ENCODE results near the gene FPR1. TPM values are rescaled to one million over a fixed set of nuclear protein-coding genes. Genes with fewer than 3 reads are reported as not detected.
A peak's percentile ranks its signal among the peaks of the same experiment; 100 is the strongest.

The FPR1 gene
- 1 to 10 TPM in 4 of 6 donors, under 1 TPM in 2; 0.37 to 6.8 (median 2.4) TPM for total RNA-seq
- polyA plus RNA-seq, result under 1 TPM; 0.57 to 0.73 TPM

- 21 to 29% methylated on average over 2 of the region's 2 CpGs for WGBS, 2 donors
- no peaks in the 10 kb centered on the region for H3K9me3 ChIP-seq
- DNase-seq (peak in 1 of 6 donors; percentile 32), FAIRE-seq (no peak), ATAC-seq (peak in 2 of 4 donors; percentile 63 to 83)
- peak within 1 kb of the TSS in 1 of 4 donors; percentile 19 for H3K27ac ChIP-seq
- intact Hi-C loops (cut with DNase I), result no loop called here
- H3K36me3 ChIP-seq, result no peaks in the 10 kb centered on the region
- TF ChIP-seq, protein P1, sequence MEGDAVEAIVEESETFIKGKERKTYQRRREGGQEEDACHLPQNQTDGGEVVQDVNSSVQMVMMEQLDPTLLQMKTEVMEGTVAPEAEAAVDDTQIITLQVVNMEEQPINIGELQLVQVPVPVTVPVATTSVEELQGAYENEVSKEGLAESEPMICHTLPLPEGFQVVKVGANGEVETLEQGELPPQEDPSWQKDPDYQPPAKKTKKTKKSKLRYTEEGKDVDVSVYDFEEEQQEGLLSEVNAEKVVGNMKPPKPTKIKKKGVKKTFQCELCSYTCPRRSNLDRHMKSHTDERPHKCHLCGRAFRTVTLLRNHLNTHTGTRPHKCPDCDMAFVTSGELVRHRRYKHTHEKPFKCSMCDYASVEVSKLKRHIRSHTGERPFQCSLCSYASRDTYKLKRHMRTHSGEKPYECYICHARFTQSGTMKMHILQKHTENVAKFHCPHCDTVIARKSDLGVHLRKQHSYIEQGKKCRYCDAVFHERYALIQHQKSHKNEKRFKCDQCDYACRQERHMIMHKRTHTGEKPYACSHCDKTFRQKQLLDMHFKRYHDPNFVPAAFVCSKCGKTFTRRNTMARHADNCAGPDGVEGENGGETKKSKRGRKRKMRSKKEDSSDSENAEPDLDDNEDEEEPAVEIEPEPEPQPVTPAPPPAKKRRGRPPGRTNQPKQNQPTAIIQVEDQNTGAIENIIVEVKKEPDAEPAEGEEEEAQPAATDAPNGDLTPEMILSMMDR (IDR thresholded peaks at IDR 0.05), result no peak
- no peaks in the 10 kb centered on the region for H3K27me3 ChIP-seq
- H3K4me1 ChIP-seq, result no peaks in the 10 kb centered on the region
- peak within 1 kb of the TSS in 1 of 4 donors; percentile 7 for H3K4me3 ChIP-seq
These were observed at the start of gene FPR1 for GRCh38 chr19:51751655-51752054. Gene FPR1 (minus strand): TSS chr19:51751878. CDS start chr19:51746994, 4,884 bp downstream.

DNA sequence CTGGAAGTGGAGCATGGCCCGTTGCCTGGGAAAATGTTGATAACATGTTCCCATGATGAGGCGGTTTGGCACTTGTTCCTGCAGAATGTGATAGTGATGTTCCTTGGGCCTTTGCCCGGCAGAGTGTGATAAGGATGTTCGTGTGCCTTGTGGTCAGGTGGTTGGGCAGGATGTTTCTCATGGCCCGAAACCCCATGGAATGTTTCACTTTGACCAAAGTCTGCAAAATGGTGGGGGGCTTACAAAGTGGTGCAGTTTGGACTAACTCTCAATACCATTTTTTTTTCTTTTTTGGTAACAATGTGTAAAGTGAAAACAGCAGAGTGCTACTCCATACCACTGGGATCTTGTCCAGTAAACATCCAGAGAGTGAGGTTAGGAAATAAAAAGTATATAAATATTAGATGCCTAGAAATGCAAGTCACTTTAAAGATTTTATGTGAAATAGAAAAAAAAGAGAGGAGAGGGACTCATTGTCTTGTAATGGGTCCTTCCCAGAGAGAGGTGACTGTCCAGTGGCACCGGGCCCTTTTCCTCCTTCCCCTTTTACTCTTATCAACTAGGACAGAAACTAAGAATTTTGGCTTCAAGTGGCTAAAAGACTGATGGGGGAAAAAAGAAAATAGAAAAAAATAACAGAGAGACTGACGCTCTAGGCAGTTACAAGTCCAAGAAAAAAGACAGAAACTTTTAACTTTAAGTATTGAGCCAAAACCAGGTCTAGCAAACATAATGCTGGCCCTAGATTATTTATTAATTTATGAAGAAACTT lies 49.0 kb upstream of the FPR1 start:
- Histone ChIP-seq H3K27ac (peak overlapping the region in 1 of 4 donors; percentile 19), H3K4me3 (no peak overlapping the region), H3K9me3 (no peaks in the 10 kb centered on the region), H3K27me3 (no peaks in the 10 kb centered on the region), H3K36me3 (no peaks in the 10 kb centered on the region), H3K4me1 (no peaks in the 10 kb centered on the region)
- WGBS, 2 donors, result 39 to 59% methylated on average over 7 of the region's 7 CpGs
- intact Hi-C loops (cut with DNase I), result no loop called here
- peak in 1 of 6 donors; percentile 23 for DNase-seq
- peak in 1 of 4 donors; percentile 24 for ATAC-seq
- TF ChIP-seq, protein P1 (IDR thresholded peaks at IDR 0.05), result no peak
- FAIRE-seq, result no peak

- H3K36me3 ChIP-seq, result no peaks in the 10 kb centered on the region
- no peak overlapping the region for H3K4me3 ChIP-seq
- peak in 2 of 4 donors; percentile 11 to 22 for ATAC-seq
- FAIRE-seq, result no peak
- WGBS, 2 donors, result 77 to 83% methylated on average over 13 of the region's 13 CpGs
- no peaks in the 10 kb centered on the region for H3K9me3 ChIP-seq
- no peaks in the 10 kb centered on the region for H3K4me1 ChIP-seq
- intact Hi-C loops (cut with DNase I), result no loop called here
- peak overlapping the region in 2 of 4 donors; percentile 55 to 66 for H3K27ac ChIP-seq
- H3K27me3 ChIP-seq, result no peaks in the 10 kb centered on the region
- TF ChIP-seq, protein P1 (IDR thresholded peaks at IDR 0.05), result no peak
- DNase-seq, result no peak
These were observed 48.2 kb upstream of the FPR1 start for GRCh38 chr19:51799774-51800472.

GRCh38 chr19:51799034-51799773 lies 47.5 kb upstream of the FPR1 start:
- H3K9me3 ChIP-seq, result no peaks in the 10 kb centered on the region
- intact Hi-C loops (cut with DNase I), result no loop called here
- WGBS, 2 donors, result 64 to 73% methylated on average over 20 of the region's 20 CpGs
- H3K27ac ChIP-seq, result peak overlapping the region in 2 of 4 donors; percentile 55 to 66
- TF ChIP-seq, protein P1 (IDR thresholded peaks at IDR 0.05), result no peak
- peak in 3 of 4 donors; percentile 84 to 93 (median 85) for ATAC-seq
- H3K4me1 ChIP-seq, result no peaks in the 10 kb centered on the region
- H3K36me3 ChIP-seq, result no peaks in the 10 kb centered on the region
- no peak overlapping the region for H3K4me3 ChIP-seq
- H3K27me3 ChIP-seq, result no peaks in the 10 kb centered on the region
- DNase-seq, result peak in 4 of 6 donors; percentile 28 to 68 (median 36)
- FAIRE-seq, result no peak
